Lung (tissue), 12 donors: Measurements from ENCODE around the gene GATC. TPM values are rescaled to one million over a fixed set of nuclear protein-coding genes. Genes with fewer than 3 reads are reported as not detected.

Experiments
- ATAC-seq: fragments of 200-7000 bp; cut with Tn5 transposase; one replicate; pipeline ENCODE4 v1.9.1; 2020; ENCODE audit warnings: moderate number of reproducible peaks; ENCODE audit not compliant: insufficient read depth, low FRiP score
- DNase-seq, 3 donors: peaks; one replicate each; pipeline ENCODE4 v3.0.0-alpha.2; 2013 to 2017
- H3K27ac ChIP-seq, 2 donors: one replicate each; pipeline ENCODE4 v1.5.1; 2013; ENCODE audit warnings: mild to moderate bottlenecking in 2 of 2, moderate library complexity in 2 of 2, control low read depth in 1 of 2, inconsistent platforms in 1 of 2, low read depth in 1 of 2, low read length in 1 of 2
- H3K27me3 ChIP-seq, 3 donors: one replicate each; pipeline ENCODE4 v1.5.1; 2013; ENCODE audit warnings: low read length in 2 of 3; ENCODE audit not compliant: control insufficient read depth in 3 of 3, insufficient read depth in 3 of 3
- H3K36me3 ChIP-seq, 4 donors: one replicate each; pipeline ENCODE4 v1.5.1; 2013; ENCODE audit warnings: low read length in 4 of 4, mild to moderate bottlenecking in 1 of 4, moderate library complexity in 1 of 4; ENCODE audit not compliant: control insufficient read depth in 4 of 4, insufficient read depth in 4 of 4
- H3K4me1 ChIP-seq, 5 donors: one replicate each; pipeline ENCODE4 v1.5.1; 2013; ENCODE audit warnings: low read length in 5 of 5, mild to moderate bottlenecking in 2 of 5, moderate library complexity in 1 of 5; ENCODE audit not compliant: control insufficient read depth in 5 of 5, insufficient read depth in 5 of 5
- H3K4me3 ChIP-seq: one replicate; pipeline ENCODE4 v1.5.1; 2013; ENCODE audit warnings: mild to moderate bottlenecking, control low read depth, moderate library complexity
- H3K9ac ChIP-seq, 2 donors: one replicate each; pipeline ENCODE4 v1.5.1; 2013; ENCODE audit warnings: low read length in 2 of 2, control low read depth in 1 of 2; ENCODE audit not compliant: insufficient read depth in 1 of 2
- H3K9me3 ChIP-seq, 4 donors: one replicate each; pipeline ENCODE4 v1.5.1; 2013; ENCODE audit warnings: low read length in 3 of 4, mild to moderate bottlenecking in 1 of 4, moderate library complexity in 1 of 4; ENCODE audit not compliant: control insufficient read depth in 4 of 4, insufficient read depth in 3 of 4
- CTCF ChIP-seq: IDR thresholded peaks from 2 replicates; pipeline ENCODE4 v1.5.1; 2012; ENCODE audit warnings: mild to moderate bottlenecking; ENCODE audit errors: control extremely low read depth, extremely low read depth
- WGBS, 2 donors: extraction: QIAGEN DNeasy Blood & Tissue Kit; methylation state at CpG; one replicate each; pipeline ENCODE4 v1.1.7; 2013; 5-methylcytosine and 5-hydroxymethylcytosine counted together
- polyA plus RNA-seq, 2 donors: library from polyadenylated mRNA; stranded (reverse); fragments of 200-250 nt; gene quantifications; one replicate each; pipeline ENCODE4 v1.2.1, GENCODE V29; 2013
- total RNA-seq, 2 donors: library from RNA; depleted of rRNA in 1 of 2; stranded (reverse); fragments of >200 nt in 1 of 2; gene quantifications; one replicate each; pipeline ENCODE4 v1.2.1, GENCODE V29; 2014 to 2021
- donor health status: control.
- donor health status: control.
- donor health status: Bipolar disorder and iron deficiency.
- donor health status: healthy.
- donor health status: DM: yes; HTN: yes; CAD: no.

GATC gene
- total and polyA plus RNA-seq, 4 donors = 10.6 to 27.6 (median 19.3) TPM

DNA sequence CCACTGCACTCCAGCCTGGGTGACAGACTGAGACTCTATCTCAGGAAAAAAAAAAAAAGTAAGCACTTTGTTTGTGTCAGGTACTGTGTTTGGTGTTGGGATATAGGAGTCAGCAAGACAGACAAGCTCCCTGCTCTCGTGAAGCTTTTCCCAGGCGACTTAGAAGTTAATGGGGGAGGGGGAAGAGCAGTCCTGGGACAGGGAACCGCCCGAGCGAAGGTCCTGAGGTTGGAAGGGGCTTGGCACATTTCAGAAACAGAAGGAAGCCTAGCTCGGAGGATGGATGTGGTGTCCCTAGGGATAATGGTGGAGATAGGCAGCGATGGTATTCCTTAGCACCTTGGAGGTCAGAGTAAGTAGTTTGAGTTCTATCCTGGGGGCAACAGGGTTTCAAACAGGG lies 16.9 kb upstream of the GATC start:
- no peaks in the 10 kb centered on the region for H3K36me3 ChIP-seq
- ATAC-seq (no peak), DNase-seq (no peak)
- TF ChIP-seq CTCF = no peak
- WGBS, 2 donors = 74 to 84% methylated on average over 7 of the region's 7 CpGs
- H3K4me3 ChIP-seq = no peak overlapping the region
- H3K27me3 ChIP-seq = no peaks in the 10 kb centered on the region
- no peaks in the 10 kb centered on the region for H3K9me3 ChIP-seq
- H3K4me1 ChIP-seq = no peaks in the 10 kb centered on the region
- no peak overlapping the region for H3K27ac ChIP-seq
- H3K9ac ChIP-seq = no peak overlapping the region

DNA sequence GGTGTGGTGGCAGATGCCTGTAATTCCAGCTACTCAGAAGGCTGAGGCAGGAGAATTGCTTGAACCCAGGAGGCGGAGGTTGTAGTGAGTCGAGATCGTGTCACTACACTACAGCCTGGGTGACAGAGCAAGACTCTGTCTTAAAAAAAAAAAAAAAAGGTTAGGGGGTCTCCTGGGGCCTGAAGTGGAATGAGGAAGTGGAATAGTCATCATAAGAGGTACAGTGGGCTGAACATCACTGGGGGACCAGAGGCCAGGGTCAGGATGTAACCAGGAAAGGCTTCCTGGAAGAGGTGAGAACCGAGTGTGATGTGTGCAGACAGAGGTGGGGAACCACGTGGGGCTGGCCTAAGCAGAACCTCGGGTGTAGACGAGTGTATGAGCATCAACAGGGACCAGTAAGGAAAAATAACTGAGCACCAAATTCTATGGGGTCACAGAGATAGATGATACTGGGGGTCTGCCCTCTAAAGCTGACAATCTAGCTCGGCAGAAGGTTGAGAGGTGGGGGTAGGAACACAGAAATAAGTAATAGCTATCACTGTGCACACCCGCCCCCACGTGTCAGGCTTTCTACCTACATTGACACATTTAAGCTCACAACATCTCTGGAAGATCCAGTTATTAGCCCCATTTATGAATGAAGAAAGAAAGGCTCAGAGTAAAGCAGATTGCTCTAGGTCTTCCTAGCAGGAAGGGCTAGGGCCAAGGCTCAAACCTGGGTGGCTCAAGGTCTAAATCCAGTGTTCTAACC lies 13.3 kb upstream of the GATC start:
- H3K9me3 ChIP-seq = no peaks in the 10 kb centered on the region
- no peaks in the 10 kb centered on the region for H3K4me1 ChIP-seq
- no peaks in the 10 kb centered on the region for H3K27me3 ChIP-seq
- no peak for TF ChIP-seq CTCF
- H3K9ac ChIP-seq = no peak overlapping the region
- no peak overlapping the region for H3K4me3 ChIP-seq
- ATAC-seq (no peak), DNase-seq (no peak)
- H3K36me3 ChIP-seq = no peaks in the 10 kb centered on the region
- 59 to 64% methylated on average over 10 of the region's 10 CpGs for WGBS, 2 donors
- no peak overlapping the region for H3K27ac ChIP-seq

DNA sequence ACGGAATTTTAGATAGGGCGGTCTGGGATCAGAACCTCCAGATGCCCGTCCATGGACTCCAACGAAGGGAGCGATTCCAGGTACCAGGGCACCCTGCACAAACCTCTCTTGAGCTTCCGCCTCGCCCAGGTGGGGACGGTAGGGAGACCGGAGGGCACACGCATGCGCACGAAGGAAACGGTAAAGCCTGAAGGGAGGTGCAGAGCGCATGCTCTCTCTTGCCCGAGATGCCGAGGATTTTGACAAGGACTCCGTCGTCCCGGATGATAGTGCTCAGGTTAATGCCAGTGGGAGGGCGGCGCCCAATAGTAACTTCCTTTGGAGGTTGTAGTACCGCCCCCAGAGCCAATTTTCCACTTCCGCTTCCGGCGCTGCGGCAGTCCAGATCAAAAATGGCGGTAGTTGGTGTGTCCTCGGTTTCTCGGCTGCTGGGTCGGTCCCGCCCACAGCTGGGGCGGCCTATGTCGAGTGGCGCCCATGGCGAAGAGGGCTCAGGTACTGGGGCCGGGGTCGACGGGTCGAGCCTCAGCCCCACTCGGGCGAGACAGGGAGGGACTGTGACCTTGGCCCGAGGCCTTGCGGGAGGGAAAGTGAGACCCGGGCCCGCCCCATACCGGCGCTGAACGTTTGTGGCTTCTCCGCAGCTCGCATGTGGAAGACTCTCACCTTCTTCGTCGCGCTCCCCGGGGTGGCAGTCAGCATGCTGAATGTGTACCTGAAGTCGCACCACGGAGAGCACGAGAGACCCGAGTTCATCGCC lies 8.3 kb upstream of the GATC start, which contains the start of gene COX6A1:
Gene COX6A1, plus strand, starts transcription at position 379 of the 760 bp plus-strand sequence. Its CDS starts 14 bp downstream, at position 393.
- Histone ChIP-seq H3K36me3 (peaks cover 0 to 15% (median 4%) of the 10 kb centered on the region in 4 donors), H3K4me3 (peak within 1 kb of the TSS; percentile 72), H3K4me1 (peaks cover 3 to 7% (median 6%) of the 10 kb centered on the region in 5 donors), H3K9ac (peak within 1 kb of the TSS in 1 of 2 donors; percentile 67), H3K9me3 (no peaks in the 10 kb centered on the region), H3K27me3 (no peaks in the 10 kb centered on the region), H3K27ac (peak within 1 kb of the TSS; percentile 81 to 82)
- TF ChIP-seq CTCF = no peak
- WGBS, 2 donors = 0% methylated on average over 58 to 59 of the region's 59 CpGs
- ATAC-seq (peak; percentile 95), DNase-seq (peak; percentile 94 to 98 (median 96))
